Breast epithelium (tissue), 3 donors: ENCODE data around the gene MYO9B.

Source experiments
- CTCF ChIP-seq, 3 donors: fragments of 450-650 bp; IDR thresholded peaks; one replicate each; pipeline ENCODE4 v1.5.1; 2016 to 2017; ENCODE audit warnings: antibody characterized with exemption in 3 of 3, mild to moderate bottlenecking in 3 of 3, moderate library complexity in 3 of 3
- POLR2A ChIP-seq: fragments of 450-650 bp; IDR thresholded peaks from one replicate; pipeline ENCODE4 v1.6.1; 2016; ENCODE audit warnings: antibody characterized with exemption, mild to moderate bottlenecking, moderate library complexity
- POLR2AphosphoS5 ChIP-seq, 3 donors: sonication (generic); formaldehyde crosslinking; IDR thresholded peaks; one replicate each; pipeline ENCODE4 v1.6.1; 2017; ENCODE audit warnings: antibody characterized with exemption in 3 of 3

DNA sequence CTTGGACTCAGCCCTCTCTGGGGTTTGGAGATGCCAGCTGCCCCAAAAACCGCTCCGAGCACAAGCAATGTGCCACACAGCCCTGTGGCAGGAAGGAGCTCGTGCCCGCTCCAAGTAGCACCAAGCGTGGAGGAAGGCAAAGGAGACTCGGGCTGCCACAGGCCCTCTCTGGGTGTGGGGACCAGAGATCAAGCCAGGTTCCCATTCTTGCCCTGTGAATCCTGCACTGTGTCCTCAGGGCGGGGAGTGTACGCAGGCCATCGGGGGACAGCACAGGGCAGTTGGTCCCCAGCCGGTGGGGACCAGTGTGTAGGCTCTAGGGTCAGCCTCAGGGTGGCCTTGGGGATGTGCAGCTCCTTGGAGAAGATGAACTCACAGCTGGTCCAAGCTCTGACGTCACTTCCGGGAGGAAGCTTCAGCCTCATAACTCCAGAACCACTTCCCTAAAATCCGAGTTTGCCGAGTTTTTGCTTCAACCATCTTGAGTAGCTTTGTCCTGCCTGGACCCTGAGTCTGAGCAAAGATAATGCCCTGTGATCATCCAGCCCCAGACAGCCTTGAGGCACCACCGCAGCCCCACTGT lies 39.6 kb upstream of the MYO9B start:
- TF ChIP-seq CTCF (IDR thresholded peaks at IDR 0.05): no peak
- TF ChIP-seq POLR2A: no peak
- no peak for TF ChIP-seq POLR2AphosphoS5 (IDR thresholded peaks at IDR 0.05)
